ENCODE measurements around the gene MEMO1.
"Not testable (repeated sequence)": the region's sequence is repeated elsewhere in the genome, so short reads cannot be mapped to it uniquely, and the experiment has no call there.

The MEMO1 gene

DNA sequence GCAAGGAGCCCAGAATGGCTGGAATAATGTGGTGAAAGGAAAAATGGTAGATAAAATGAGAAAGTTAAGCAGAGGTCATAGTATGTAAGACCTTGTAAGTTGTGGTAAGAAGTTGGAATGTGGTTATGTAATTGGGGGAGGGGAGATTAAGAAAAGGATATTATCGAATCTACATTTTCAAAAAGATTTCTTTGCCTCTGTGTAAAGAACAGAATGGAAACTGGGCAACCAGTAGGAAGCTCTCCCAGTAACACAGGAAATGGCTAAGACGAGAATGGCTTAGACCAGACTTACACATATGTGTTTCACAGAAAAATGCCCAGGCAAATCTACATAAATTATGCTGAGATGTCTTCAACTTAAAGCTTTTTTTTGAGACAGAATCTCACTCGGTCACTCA lies 13.2 kb downstream of the MEMO1 start:
- DNase-seq = no peak

DNA sequence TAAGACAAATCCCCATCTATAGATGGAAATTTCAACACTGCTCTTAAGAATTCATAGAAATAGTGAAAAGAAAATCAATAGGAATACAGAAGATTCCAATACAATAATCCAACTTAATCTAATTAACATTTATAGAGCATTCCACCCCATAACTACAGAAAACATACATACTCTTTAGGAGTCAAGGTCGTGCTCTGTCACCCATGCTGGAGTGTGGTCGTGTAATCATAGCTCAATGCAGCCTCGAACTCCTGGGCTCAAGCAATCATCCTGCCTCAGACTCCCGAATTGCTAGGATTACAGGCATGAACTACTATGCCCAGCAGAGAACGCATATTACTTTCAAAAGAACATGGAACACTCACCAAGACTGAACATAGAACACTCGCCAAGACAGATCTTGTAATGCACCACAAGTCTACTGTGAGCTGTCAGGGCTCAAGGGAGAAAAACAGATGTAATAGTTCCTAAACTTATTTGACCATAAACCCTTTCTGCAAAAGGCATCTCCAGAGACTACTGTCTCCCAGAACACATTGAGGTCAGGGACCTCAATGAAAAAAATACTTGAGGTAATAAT lies 14.1 kb downstream of the MEMO1 start:
- no peak for DNase-seq

DNA sequence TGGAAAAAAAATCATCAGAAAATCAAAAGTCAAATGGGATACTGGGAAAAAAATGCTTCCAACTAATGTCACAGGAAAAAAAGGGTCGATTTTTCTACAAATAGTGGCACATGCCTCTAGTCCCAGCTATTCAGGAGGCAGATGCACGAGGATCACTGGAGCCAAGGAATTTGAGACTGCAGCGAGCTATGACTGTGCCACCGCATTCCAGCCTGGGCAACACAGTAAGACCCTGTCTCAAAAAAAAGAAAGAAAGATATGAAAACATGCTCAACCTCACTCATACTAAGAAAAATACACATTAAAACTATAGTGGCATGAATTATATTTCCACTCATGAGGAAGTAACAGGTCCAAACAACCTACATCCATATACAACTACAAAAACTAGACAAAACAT lies 17.9 kb downstream of the MEMO1 start:
- no peak for DNase-seq

DNA sequence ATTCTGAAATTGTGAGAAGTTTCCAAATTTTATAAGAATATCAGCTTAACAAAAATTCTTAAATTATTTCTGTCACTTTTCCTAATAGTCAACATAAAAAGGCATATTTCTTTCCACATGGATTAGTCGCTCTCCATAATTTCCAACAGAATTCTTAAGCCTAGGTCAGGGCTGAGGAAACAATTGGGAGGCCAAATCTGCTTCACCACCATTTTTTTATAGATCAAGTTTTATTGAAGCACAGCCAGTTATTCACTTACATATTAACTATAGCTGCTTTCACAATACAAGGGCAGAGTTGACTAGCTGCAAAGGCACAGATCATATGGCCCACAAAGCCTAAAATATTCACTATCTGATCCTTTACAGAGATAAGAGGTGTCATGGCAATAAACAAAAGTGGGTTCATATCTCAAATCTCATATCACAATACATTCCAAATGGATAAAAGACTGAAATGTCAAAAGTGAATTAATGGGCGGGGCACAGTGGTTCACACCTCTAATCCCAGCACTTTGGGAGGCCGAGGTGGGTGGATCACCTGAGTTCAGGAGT lies 18.7 kb downstream of the MEMO1 start:
- no peak for DNase-seq

DNA sequence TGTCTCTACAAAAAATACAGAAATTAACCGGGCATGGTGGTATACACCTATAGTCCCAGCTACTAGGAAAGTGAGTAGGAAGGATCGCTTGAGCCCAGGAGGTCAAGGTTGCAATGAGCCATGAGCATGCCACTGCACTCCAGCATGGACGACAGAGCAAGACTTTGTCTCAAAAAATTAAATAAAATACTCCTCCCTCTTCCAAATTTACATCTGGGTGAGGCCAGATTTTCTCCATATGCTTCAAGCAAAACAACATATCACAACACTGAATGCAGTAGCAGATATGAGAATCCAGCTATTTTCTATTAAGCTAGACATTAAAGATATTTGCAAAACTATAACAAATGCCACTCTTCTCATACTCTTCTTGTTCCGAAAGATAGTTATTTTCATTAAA lies 20.9 kb downstream of the MEMO1 start:
- DNase-seq = no peak

DNA sequence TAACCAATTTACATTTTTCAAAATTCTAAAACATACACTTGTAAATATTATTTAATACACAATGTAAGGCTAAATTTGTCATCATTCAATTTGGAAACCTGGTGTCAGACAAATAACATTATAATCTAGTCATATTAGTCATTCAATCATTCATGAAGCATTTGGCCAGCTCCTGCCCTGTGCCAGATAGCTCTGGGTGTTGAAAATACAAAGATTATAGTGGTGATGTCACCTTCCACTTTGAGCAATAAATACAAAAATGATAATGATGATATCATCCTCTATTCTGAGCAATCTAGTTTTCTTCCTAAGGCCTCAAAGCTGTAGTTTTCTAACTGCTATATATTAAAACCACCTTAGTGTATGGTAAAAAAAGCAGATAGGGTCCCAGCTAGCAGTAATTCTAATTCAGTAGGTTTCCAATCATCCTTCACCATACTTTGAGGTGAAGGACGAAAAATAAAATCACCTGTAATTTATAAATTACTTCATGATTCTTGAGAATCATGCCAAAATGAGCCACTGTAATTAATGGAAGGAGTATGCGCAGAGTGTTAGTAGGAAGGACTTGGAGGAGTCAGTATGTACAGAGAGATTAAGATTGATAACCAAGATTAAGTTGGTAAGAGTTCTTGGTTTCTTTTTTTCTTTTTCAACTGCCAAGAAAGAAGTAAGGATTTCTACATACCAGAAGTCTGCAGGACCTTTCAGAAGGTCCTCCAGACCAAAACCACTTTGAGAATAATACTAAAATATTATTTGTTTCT lies 23.2 kb downstream of the MEMO1 start:
- no peak for DNase-seq

DNA sequence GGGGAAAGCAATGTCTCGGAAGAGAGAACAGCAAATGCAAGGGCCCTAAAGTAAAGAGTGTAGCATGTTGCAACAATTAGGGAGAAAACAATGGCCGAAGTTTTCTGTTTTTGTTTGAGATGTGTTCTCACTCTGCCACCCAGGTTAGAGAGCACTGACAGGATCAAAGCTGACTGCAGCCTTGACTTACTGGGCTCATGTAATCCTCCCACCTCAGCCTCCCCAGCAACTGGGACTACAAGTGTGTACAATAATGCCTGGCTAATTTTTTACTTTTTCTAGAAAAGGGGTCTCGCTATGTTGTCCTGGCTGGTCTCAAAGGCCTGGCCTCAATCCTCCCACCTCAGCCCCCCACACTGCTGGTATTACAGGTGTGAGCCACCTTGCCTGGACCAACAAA lies 23.9 kb downstream of the MEMO1 start:
- DNase-seq = no peak

DNA sequence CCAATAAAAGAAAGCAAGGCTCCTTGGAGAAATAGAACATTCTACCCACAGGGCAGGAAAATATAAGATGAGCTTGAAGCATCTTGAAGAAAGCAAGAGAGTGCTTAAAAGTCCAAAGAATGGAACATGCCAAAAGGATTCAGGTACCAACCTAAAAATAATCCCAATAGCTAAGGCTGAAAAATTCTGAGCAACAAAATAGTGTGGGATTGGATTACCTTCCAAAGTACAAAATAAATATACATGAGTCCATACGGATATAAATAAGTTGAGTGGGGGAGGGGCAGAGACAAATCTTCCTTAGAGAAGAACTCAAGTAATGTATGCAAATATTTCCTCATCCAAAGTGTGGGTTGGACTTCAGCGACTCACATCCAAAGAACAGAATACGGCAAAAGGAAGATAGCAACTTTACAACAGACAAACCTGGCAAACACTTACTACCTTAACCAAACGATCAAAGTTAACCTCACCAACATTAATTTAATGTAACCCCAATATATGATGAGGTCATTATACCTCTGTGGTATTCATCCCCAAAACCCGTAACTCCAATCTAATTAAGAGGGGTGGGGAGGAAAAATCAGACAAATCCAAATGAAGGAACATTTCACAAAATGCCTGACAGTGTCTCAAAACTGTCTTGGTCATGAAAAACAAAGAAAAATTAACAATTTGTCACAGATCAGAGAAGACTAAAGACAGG lies 26.9 kb downstream of the MEMO1 start:
- DNase-seq = no peak

DNA sequence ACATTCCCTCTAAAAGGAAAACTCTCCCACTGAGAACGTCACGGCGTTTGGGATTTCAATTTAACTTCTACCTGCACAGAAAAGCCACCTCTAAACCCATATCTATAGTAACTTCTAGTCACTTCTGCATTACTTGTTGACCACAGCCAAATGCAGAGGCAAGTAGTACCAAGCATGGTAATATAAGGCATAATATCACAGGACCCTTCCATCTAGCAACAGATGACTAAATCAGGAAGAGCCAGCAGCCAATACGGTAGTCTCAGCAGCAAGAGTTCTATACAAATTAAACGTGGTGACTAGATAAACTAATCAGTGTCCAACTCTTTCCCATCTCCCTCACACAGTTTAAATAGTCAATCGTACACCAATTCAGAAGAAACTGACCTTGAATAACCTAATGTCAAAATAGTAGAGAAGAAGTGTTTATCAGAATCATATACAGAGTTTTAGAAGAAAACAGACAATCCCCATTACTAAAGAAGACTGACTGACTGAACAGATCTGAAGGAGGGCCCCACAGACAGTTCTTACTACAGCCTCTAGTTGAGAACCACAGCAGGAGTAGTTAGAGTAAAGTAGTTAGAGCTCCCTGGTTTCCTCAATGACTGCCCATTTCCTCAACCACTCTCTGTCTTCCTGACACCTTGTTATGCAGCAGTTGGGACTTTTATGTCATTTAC lies 30.0 kb downstream of the MEMO1 start:
- DNase-seq = no peak

DNA sequence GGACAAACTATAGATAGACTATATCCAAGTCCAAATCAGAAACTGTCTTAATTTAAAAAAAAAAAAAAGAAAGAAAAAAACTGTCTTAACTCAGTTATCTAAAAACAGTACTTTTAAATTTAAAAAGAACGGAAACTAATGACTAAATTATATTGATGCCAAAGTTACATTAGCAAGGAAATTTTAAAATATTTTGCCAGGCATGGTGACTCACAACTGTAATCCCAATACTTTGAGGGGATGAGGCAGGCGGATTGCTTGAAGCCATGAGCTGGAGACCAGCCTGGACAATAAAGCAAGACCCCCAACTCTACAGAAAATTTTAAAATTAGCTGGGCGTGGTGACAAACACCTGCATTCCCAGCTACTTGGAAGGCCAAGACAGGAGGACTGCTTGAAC lies 30.9 kb downstream of the MEMO1 start:
- DNase-seq = no peak

DNA sequence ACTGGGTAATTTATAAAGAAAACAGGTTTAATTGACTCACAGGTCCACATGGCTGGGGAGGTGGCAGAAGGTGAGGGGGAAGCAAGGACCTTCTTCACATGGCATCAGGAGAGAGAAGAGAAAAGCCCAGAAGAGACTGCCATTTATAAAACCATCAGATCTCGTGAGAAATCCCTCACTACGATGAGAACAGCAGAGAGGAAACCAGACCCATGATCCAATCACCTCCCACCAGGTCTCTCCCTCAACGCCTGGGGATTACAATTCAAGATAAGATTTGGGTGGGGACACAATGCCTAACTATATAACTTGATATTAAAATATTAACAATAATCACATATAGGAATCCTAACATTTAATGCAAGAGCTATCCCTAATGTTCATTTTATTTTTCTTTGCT lies 31.8 kb downstream of the MEMO1 start:
- no peak for DNase-seq

DNA sequence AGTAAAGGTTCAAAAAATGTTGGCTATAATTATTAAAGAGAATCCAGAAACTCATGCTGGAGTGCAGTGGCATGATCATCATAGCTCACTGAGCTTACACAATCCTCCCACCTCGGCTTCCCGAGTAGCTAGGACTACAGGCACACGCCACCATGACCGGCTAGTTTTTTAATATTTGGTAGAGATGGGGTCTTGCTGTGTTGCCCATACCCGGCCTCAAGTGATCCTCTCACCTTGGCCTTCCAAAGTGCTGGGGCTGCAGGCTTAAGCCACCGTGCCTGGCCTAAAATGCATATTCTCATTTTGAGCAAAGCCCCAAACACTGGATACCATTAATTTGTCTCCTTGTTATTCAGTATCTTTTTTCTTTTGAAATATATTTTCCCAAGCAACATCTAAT lies 32.4 kb downstream of the MEMO1 start:
- no peak for DNase-seq

DNA sequence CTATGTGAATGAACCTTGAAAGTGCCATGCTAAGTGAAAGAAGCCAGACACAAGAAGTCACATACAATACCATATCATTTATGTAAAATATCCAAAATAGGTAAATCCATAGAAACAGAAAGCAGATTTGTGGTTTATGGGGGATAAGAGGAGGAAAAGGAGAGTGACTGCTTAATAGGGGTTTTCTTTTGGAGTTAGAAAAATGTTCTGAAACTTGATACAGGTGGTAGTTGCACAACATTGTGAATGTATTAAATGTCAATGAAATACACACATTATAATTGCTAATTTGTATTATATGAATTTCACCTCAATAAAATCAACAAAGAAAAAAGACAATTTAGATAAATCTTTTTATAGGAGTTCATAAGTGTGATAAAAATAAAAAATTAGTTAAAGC lies 37.1 kb downstream of the MEMO1 start:
- DNase-seq = no peak

DNA sequence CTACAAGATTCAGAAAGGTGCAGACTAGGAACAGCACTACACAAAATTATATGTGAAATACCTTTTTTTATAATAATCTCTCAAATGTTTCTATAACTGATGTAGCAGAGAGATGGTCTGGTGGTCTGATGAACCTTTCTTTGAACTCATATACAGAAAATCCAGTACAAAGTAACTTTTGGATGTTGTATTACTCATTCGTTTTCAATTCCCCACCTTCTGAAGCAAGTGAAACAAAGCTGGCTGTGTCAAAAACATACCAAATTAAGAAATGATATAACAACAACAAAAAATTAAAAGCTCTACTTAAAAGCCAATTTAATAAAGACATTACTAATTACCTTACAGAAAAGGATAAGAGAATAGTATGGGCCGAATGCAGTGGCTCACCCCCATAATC lies 38.7 kb downstream of the MEMO1 start:
- DNase-seq = no peak

DNA sequence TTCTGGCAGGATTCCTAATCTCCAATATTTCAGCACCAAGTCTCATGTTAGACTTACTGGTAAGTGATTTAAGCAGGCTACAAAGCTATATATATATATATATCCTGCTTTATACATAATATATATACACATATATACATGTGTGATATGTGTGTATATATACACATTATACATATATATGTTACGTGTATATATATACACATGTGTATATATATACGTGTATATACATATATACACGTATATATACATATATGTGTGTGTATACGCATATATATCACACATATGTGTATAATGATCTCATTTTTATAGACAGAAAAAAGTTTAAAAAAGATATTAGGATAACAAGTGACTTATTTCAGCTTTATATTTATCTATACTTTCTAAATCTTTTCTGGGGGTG lies 41.6 kb downstream of the MEMO1 start:
- no peak for DNase-seq

DNA sequence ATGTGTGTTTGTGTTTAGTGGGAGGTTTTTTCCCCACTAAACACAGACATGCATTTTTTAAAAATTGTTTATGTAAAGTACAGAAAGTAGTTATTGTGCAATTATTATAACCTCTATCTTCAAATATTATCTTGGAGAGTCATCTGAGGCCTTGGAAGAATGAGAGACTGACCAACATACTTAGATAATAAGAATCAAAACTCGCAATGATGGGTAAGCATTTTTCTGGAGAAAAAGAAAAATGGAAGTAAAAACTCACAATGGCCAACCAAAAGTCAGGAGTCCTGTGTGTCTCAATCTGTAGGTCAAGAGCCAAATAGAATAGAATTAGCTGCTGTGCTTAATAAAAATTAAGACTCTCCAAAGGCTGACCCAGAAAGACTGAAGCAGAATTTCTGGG lies 43.0 kb downstream of the MEMO1 start:
- DNase-seq = no peak

DNA sequence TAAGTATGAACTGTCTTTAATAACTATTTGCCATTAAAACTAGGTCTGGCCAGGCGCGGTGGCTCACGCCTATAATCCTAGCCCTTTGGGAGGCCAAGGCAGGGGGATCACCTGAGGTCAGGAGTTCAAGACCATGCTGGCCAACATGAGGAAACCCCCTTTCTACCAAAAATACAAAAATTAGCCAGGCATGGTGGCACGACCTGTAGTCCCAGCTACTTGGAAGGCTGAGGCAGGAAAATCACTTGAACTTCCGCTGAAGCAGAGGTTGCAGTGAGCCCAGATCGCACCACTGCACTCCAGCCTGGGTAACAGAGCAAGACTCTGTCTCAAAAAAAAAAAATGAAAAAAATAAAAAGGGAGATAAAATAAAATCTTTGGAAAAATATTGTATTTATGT lies 44.4 kb downstream of the MEMO1 start:
- DNase-seq = not testable (repeated sequence)

DNA sequence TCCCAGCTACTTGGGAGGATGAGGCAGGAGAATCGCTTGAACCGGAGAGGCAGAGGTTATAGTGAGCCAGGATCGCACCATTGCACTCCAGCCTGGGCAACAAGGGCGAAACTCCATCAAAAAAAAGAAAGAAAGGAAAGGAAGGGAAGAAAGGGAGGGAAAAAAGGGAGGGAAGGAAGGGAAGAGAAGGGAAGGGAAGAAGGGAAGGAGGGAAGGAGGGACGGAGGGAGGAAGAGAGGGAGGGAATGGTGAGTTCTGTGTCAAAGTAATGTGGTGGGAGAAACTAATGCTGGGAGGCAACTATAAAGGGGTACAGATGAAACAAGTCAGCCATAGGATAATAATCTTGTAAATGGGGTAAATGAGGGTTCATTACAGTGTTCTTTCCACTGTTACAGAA lies 45.7 kb downstream of the MEMO1 start:
- DNase-seq = no peak

DNA sequence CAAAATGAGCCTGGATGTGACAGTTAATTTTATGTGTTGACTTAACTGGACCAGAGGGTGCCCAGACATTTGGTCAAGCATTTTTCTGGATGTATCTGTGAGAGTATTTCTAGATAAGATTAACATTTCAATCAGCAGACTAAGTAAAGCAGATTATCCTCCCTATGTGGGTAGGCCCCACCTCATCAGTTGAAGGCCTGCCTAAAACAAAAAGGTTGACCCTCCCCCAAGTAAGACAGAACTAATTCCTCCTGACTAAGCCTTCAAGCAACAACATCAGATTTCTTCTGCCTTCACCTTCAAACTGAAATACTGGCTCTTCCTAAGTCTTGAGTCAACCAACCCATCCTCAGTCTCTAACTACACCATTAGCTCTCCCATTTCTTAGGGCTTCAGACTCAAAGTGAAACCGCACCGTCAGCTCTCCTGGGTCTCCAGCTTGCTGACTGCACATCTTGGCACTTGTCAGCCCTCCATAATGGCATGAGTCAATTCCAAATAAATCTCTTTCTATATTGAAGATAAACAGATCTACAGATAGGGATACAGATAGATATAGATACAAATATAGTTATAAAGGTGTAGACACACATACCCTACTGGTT lies 47.9 kb downstream of the MEMO1 start:
- DNase-seq = no peak

DNA sequence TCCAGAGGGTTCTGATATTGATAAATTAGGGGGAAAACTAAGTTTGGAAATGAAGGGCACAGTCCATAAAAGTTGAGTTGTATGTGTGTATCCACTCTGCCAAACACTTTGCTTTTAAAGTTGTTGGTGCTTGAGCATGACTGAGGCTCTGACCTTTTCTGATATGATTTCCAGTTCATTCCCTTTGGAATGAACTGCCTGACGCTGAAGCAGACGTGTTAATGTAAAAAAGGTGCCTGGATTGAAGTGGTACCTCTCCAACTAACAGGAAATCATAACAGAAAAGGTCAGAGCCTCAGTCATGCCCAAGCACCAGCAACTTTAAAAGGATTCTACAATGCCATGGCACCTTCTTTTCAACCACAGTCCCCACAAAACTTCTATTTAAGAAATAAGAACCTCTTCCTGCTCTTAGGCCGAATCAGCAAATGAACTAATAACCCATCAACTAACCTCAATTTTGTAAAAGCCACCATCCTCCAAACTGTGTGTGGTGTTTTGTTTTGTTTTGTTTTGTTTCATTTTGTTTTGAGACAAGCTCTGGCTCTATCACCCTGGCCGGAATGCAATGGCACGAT lies 52.6 kb downstream of the MEMO1 start:
- DNase-seq = no peak

DNA sequence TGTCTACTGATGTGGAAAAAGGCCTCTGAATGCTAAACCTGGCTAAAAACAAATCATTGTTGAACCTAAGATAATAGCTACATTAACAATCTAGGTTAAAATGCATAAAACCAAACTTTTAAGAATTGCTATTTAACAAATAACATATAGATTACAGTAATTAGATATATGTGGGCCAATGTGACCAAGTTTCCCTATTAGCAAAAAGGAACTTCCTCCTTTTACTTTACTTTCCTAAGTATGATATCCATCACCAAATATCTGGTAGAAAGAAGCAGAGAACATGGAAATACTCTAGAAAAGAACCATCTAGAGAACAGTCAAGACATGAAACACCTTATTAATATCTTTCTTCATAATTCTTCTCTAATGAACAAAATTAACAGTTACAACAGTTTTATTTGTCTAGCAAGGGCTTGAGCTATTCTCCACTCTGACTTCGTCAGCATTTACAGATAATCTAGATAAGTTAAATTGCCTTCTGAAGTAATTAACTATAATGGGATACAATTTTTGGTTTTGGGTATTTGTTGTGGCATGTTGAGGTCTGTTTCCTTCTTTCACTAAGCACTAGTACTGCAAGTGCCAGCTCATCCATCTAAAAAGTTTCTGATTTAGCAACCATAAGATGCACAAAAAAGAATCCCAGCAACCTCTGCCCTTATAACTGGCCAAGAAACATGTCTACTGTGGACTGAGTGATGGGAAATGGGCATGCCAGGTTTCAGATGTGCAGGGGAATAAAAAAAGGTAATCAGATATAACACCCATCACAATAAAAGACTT lies 53.3 kb downstream of the MEMO1 start:
- DNase-seq = no peak

DNA sequence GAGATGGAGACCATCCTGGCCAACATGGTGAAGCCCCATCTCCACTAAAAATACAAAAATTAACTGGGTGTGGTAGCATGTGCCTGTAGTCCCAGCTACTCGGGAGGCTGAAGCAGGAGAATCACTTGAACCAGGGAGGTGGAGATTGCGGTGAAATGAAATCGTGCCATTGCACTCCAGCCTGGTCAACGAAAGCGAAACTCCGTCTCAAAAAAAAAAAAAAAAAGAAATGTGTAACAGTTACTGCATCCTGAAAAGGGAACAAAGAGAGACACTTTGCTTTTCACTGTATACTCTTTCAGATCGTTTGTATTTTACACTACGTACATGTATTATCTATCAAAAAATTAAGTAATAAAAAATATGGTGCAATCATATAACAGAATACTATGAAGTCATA lies 53.9 kb downstream of the MEMO1 start:
- not testable (repeated sequence) for DNase-seq
